ENCODE measurements around the gene ATP6AP1.

The ATP6AP1 gene

DNA sequence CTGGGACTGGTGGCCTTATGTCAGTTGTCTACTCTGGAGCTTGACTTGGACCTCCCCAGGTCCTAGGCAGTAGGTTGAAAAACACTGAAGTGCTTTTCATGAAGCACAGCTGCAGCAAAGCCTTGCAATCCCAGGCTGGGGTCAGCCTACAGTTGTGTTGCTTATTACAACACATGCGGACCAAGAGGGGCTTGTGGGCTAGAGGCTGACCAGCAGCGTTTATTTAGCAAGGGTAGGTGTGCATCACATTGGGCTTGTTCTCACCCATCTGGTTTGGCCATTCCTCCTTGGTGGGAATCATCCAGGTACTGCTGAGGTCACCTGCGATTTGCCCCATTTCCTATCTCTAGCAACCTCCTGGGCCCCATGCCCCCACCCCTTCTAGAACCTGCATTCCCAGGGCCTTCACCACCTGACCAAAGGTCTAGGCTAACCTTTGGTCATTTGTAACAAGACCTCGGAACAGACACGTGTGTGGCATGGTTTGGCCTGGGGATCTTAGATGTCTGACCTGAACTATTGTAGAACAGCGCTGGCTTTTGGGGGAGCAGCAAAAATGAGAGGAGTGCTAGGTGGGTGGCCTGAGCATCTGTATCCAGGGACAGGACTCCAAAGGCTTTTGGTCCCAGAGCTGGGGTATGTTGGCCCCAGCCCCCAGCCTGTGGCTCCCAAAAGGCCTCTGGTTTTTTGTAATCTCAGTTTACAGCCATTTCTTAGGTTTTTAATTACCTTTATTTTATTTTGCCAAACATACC, 27.3 kb upstream of the ATP6AP1 start:
- H3K36me3 ChIP-seq (ENCODE audit: insufficient read depth, low read length): peaks cover 13% of the 10 kb centered on the region
- H3K9ac ChIP-seq (ENCODE audit: low read length): no peak overlapping the region
- no peak overlapping the region for H3K4me3 ChIP-seq (ENCODE audit: low read depth in 1 of 2, low read length in 2 of 2)
- no peak overlapping the region for H3K27ac ChIP-seq (ENCODE audit: low read depth, low read length)
- peaks cover 0 to 8% of the 10 kb centered on the region in 2 donors for H3K27me3 ChIP-seq (ENCODE audit: control insufficient read depth in 1 of 2, insufficient read depth in 2 of 2, low read length in 2 of 2)
- peaks cover 13% of the 10 kb centered on the region for H3K4me1 ChIP-seq (ENCODE audit: insufficient read depth, low read length)
- H3K9me3 ChIP-seq (ENCODE audit: low read length): no peaks in the 10 kb centered on the region

DNA sequence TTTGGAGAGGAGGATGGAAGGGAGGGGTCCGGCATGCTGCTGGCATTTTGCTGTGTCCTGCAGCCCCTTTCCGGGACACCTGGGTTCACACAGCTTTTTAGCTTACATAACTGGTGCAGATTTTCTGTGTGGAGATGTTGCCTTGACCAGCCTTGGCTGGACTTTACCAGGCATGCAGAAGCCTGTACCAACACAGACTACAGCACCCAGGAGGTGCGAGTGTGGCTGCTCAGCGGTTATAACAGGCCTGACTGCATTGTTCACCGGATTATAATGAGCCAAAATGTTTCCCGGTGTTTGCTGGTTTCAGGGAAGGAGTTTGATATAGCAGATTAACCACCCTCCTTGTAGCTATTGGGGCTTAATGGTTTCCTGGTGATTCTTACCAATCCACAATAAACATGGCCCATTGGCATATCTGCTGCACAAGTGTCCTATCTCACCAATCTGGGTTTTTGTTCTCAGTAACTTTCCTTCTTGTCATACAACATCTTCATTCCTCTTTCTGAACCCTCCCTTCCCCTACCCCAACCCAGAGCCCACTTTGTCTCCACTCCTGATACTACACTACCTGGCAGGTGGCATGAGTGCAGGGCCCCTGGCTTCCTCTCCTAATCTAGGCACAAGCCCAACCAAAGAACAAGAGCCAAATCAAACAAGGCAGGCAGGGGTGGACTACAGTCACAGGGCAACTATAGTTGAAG, 26.4 kb upstream of the ATP6AP1 start:
- H3K36me3 ChIP-seq (ENCODE audit: insufficient read depth, low read length): peaks cover 13% of the 10 kb centered on the region
- H3K4me1 ChIP-seq (ENCODE audit: insufficient read depth, low read length): peaks cover 13% of the 10 kb centered on the region
- H3K27ac ChIP-seq (ENCODE audit: low read depth, low read length): no peak overlapping the region
- H3K9me3 ChIP-seq (ENCODE audit: low read length): no peaks in the 10 kb centered on the region
- no peak overlapping the region for H3K9ac ChIP-seq (ENCODE audit: low read length)
- H3K27me3 ChIP-seq (ENCODE audit: control insufficient read depth in 1 of 2, insufficient read depth in 2 of 2, low read length in 2 of 2): peaks cover 0 to 8% of the 10 kb centered on the region in 2 donors
- H3K4me3 ChIP-seq (ENCODE audit: low read depth in 1 of 2, low read length in 2 of 2): no peak overlapping the region

DNA sequence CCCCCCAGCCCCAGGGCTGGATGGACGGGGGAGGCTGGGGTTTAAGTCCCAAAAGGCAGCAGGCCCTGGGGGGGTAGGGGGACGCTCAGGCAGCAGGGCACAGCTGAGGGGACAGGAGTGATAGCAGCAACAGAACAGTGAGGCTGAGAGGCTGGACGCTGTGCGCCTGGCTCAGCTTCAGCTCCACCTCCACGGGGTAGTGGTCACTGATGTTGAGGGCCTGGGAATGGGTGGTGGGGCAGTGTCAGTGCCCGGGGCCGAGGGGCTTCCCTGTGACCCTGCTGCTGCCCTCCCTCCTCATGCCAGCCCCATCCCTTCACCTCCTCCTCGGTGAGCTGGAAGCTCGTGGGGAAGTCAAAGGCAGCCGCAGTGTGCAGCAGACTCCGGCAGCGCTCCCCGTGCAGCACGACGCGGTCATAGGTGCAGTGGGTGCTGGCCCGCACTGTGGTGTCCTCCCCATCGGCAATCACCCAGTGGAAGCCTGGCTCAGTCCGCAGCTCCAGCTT, 25.8 kb upstream of the ATP6AP1 start:
- Histone ChIP-seq H3K36me3 (ENCODE audit: insufficient read depth, low read length) (peaks cover 13% of the 10 kb centered on the region), H3K27me3 (ENCODE audit: control insufficient read depth in 1 of 2, insufficient read depth in 2 of 2, low read length in 2 of 2) (peaks cover 0 to 8% of the 10 kb centered on the region in 2 donors), H3K4me3 (ENCODE audit: low read depth in 1 of 2, low read length in 2 of 2) (no peak overlapping the region), H3K9ac (ENCODE audit: low read length) (no peak overlapping the region), H3K9me3 (ENCODE audit: low read length) (no peaks in the 10 kb centered on the region), H3K4me1 (ENCODE audit: insufficient read depth, low read length) (peaks cover 13% of the 10 kb centered on the region), H3K27ac (ENCODE audit: low read depth, low read length) (no peak overlapping the region)

DNA sequence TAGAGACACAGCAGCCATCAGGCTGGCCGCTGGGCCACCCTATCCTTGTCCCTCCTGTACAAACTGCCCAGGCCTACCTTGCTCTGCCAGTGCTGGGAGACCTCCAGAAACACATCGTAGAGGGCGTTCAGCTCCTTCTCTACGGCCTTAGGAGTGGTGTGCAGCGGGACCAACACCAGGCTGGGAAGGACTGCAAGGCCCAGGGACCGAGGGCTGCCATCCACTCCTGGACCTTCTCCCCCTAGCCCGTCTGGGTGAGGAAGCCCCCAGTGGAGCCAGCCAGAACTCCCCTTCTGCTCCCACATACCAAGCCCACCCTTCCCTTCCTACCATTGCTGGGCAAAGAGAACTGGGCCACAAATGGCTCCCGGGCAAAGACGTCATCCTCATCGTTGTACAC, 25.3 kb upstream of the ATP6AP1 start:
- Histone ChIP-seq H3K9me3 (ENCODE audit: low read length) (no peaks in the 10 kb centered on the region), H3K4me1 (ENCODE audit: insufficient read depth, low read length) (peaks cover 13% of the 10 kb centered on the region), H3K36me3 (ENCODE audit: insufficient read depth, low read length) (peaks cover 13% of the 10 kb centered on the region), H3K27me3 (ENCODE audit: control insufficient read depth in 1 of 2, insufficient read depth in 2 of 2, low read length in 2 of 2) (peaks cover 0 to 8% of the 10 kb centered on the region in 2 donors), H3K4me3 (ENCODE audit: low read depth in 1 of 2, low read length in 2 of 2) (no peak overlapping the region), H3K27ac (ENCODE audit: low read depth, low read length) (no peak overlapping the region), H3K9ac (ENCODE audit: low read length) (no peak overlapping the region)

DNA sequence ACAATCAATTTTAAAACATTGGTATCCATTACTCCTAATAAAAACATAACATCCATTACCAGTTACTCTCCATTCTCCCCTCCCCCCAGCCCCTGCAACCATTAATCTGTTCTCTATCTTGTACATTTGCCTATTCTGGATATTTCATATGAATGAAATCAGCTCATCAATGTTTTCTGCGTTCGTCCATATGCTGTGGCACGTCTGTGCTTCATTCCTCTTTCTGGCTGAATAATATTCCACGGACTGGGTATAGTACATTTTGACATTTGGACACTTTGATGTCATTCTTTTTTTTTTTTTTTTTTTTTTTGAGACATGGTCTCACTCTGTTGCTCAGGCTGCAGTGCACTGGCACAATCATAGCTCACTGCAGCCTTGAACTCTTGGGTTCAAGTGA, 24.6 kb upstream of the ATP6AP1 start:
- Histone ChIP-seq H3K4me1 (ENCODE audit: insufficient read depth, low read length) (peaks cover 13% of the 10 kb centered on the region), H3K36me3 (ENCODE audit: insufficient read depth, low read length) (peaks cover 13% of the 10 kb centered on the region), H3K27ac (ENCODE audit: low read depth, low read length) (no peak overlapping the region), H3K27me3 (ENCODE audit: control insufficient read depth in 1 of 2, insufficient read depth in 2 of 2, low read length in 2 of 2) (peaks cover 0 to 5% of the 10 kb centered on the region in 2 donors), H3K9ac (ENCODE audit: low read length) (no peak overlapping the region), H3K4me3 (ENCODE audit: low read depth in 1 of 2, low read length in 2 of 2) (no peak overlapping the region), H3K9me3 (ENCODE audit: low read length) (no peaks in the 10 kb centered on the region)

DNA sequence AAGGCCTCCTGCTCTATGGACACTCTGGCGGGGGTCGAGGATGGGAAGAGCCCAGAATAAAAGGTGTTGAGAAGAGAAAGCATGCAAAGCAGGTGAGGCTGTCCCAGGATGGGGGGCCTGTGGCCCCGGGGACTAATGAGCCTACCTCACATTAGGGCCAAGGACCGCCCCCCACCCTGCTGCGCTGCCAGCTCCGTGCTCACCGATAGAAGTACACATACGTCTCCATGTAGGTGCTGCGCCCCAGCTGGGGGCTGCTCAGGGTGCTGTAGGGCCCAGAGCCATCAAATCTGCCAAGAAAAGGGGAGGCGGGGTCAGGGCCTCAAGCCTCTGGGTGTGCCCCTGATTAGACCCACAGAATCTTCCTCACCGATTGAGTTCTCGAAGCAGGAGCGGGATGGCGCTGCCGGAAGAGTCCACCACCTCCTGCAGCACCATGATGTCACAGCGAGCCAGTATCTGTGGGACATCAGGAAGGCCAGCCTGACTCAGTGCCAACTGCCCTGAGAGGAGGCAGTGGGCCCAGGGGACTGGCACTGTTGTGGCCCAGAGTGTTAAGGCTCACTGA, 23.8 kb upstream of the ATP6AP1 start:
- Histone ChIP-seq H3K36me3 (ENCODE audit: insufficient read depth, low read length) (peaks cover 5% of the 10 kb centered on the region), H3K9me3 (ENCODE audit: low read length) (no peaks in the 10 kb centered on the region), H3K4me3 (ENCODE audit: low read depth in 1 of 2, low read length in 2 of 2) (no peak overlapping the region), H3K4me1 (ENCODE audit: insufficient read depth, low read length) (peaks cover 6% of the 10 kb centered on the region), H3K27me3 (ENCODE audit: control insufficient read depth in 1 of 2, insufficient read depth in 2 of 2, low read length in 2 of 2) (peaks cover 0 to 5% of the 10 kb centered on the region in 2 donors), H3K27ac (ENCODE audit: low read depth, low read length) (no peak overlapping the region), H3K9ac (ENCODE audit: low read length) (no peak overlapping the region)

DNA sequence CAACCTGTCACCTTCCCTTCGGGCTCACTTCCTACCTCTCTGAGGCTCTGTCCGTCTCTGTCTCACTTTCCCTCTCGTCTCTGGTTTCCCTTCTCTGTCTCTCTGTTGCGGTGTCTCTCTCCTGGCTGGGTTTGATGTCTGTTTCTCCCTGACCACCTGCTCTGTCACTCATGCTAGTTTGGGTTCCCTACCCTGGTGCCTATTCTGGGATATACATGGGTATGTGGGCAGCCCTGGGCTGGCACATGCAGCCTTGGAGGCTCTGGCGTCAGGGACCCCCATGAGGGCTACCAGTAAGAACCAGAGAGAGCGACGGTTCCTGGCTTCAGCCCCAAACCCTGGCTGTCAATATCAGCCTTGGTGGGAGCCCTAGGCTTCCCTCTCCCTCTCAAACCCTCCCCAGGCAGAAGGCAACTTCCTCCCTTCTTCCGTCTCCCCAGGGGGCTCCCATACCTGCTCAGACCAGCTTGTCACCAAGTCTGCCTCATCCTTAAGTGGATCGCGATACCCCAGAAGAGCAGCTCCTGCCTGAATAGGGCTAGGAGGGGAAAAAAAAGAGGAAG, 19.7 kb upstream of the ATP6AP1 start:
- H3K9me3 ChIP-seq (ENCODE audit: low read length): no peaks in the 10 kb centered on the region
- no peak overlapping the region for H3K27ac ChIP-seq (ENCODE audit: low read depth, low read length)
- H3K4me3 ChIP-seq (ENCODE audit: low read depth in 1 of 2, low read length in 2 of 2): peak overlapping the region in 1 of 2 donors; percentile 18
- H3K36me3 ChIP-seq (ENCODE audit: insufficient read depth, low read length): no peaks in the 10 kb centered on the region
- H3K4me1 ChIP-seq (ENCODE audit: insufficient read depth, low read length): peaks cover 11% of the 10 kb centered on the region
- no peak overlapping the region for H3K9ac ChIP-seq (ENCODE audit: low read length)
- peaks cover 0 to 11% of the 10 kb centered on the region in 2 donors for H3K27me3 ChIP-seq (ENCODE audit: control insufficient read depth in 1 of 2, insufficient read depth in 2 of 2, low read length in 2 of 2)

DNA sequence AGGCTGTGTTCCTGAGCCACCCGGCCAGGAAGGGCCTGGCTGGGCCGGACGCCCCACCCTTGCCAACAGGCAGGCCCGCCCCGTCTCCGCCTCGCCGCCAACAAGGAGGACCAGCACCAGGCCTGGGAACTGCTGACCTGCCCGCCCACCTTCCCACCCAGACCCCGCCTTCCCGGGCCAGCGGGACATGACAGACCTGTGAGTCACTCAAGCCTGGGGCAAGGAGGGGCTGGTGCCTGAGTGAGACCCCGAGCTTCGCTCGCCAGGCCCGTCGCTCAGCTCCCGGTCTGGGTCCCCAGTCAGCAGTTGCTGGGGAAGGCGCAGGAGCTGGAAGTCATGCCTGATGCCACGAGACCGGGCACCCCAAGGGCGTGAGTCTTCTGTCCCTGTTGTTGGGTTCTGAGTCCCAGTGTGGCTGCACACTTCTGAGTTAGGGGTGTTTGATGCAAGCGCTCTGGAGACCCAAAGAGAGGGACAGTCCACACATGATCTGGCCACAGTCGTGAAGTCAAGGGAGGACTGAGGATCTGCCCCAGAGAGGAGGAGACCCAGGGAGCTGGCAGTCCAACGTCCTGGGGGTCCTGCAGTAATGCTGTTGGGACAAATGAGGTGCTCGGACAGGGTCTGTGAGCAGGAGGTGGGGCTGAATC, 19.1 kb upstream of the ATP6AP1 start, which contains the start of gene DNASE1L1:
DNASE1L1 (minus strand) TSS at position 33 of the 650 bp plus-strand sequence. CDS start 3,686 bp downstream, outside the sequence.
- H3K9me3 ChIP-seq (ENCODE audit: low read length): no peaks in the 10 kb centered on the region
- peak within 1 kb of the TSS in 1 of 2 donors; percentile 18 for H3K4me3 ChIP-seq (ENCODE audit: low read depth in 1 of 2, low read length in 2 of 2)
- H3K27ac ChIP-seq (ENCODE audit: low read depth, low read length): no peak within 1 kb of the TSS
- H3K9ac ChIP-seq (ENCODE audit: low read length): no peak within 1 kb of the TSS
- H3K36me3 ChIP-seq (ENCODE audit: insufficient read depth, low read length): no peaks in the 10 kb centered on the region
- H3K27me3 ChIP-seq (ENCODE audit: control insufficient read depth in 1 of 2, insufficient read depth in 2 of 2, low read length in 2 of 2): peaks cover 0 to 9% of the 10 kb centered on the region in 2 donors
- H3K4me1 ChIP-seq (ENCODE audit: insufficient read depth, low read length): peaks cover 11% of the 10 kb centered on the region

DNA sequence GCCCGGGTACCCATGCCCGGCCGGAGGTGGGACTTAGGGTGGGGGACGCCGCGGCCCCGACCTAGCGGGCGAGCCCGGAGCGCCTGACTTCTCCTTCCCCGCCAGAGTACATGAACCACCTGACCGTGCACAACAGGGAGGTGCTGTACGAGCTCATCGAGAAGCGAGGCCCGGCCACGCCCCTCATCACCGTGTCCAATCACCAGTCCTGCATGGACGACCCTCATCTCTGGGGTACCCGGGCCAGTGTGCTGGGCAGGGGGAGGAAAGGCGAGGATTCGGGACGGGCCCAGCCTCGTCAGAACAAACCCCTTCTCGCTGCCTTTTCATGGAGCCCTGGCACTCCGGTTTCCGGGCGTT, 16.5 kb upstream of the ATP6AP1 start:
- Histone ChIP-seq H3K4me3 (ENCODE audit: low read depth in 1 of 2, low read length in 2 of 2) (peak overlapping the region; percentile 50 to 54), H3K4me1 (ENCODE audit: insufficient read depth, low read length) (peaks cover 11% of the 10 kb centered on the region), H3K9me3 (ENCODE audit: low read length) (no peaks in the 10 kb centered on the region), H3K27me3 (ENCODE audit: control insufficient read depth in 1 of 2, insufficient read depth in 2 of 2, low read length in 2 of 2) (peaks cover 0 to 6% of the 10 kb centered on the region in 2 donors), H3K36me3 (ENCODE audit: insufficient read depth, low read length) (no peaks in the 10 kb centered on the region), H3K9ac (ENCODE audit: low read length) (no peak overlapping the region), H3K27ac (ENCODE audit: low read depth, low read length) (peak overlapping the region; percentile 72)

DNA sequence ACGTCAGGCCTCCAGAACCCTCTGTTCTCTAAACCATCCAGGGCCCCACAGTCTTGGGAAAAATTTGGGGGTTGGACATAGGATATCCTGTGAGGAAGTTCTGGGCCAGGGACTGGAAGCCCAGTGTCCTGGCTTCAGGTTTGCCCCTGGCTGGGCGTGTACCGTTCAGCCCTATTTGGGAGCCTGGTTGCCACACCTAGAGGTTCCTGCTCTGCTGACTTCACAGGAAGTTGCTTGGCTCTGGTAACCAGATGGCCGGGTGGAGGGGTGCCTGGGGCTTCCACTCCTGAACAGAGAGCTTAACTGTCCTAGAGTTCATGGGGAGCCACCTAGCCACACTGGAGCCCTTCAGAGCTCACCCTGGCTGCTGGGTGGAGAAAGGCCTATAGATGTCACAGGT, 16.0 kb upstream of the ATP6AP1 start:
- H3K36me3 ChIP-seq (ENCODE audit: insufficient read depth, low read length): no peaks in the 10 kb centered on the region
- no peak overlapping the region for H3K9ac ChIP-seq (ENCODE audit: low read length)
- peak overlapping the region; percentile 72 for H3K27ac ChIP-seq (ENCODE audit: low read depth, low read length)
- H3K4me1 ChIP-seq (ENCODE audit: insufficient read depth, low read length): peaks cover 11% of the 10 kb centered on the region
- H3K27me3 ChIP-seq (ENCODE audit: control insufficient read depth in 1 of 2, insufficient read depth in 2 of 2, low read length in 2 of 2): peaks cover 0 to 6% of the 10 kb centered on the region in 2 donors
- peak overlapping the region in 1 of 2 donors; percentile 50 for H3K4me3 ChIP-seq (ENCODE audit: low read depth in 1 of 2, low read length in 2 of 2)
- H3K9me3 ChIP-seq (ENCODE audit: low read length): no peaks in the 10 kb centered on the region

DNA sequence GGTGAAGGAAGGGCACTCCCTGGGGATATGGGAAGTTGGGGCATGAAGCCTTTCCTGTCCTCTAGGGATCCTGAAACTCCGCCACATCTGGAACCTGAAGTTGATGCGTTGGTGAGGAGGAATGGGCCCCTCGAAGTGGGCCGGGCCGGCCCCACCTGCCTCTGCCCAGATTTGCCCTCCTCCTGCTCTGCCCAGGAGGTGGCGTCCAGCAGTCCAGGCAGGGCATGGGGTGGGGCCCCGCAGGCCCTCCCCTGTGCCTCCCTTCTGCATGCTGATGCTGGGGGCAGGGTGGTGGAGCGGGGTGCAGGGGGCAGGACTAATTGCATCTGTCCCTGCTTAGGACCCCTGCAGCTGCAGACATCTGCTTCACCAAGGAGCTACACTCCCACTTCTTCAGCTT, 15.3 kb upstream of the ATP6AP1 start:
- Histone ChIP-seq H3K27me3 (ENCODE audit: control insufficient read depth in 1 of 2, insufficient read depth in 2 of 2, low read length in 2 of 2) (peaks cover 0 to 6% of the 10 kb centered on the region in 2 donors), H3K9ac (ENCODE audit: low read length) (no peak overlapping the region), H3K4me3 (ENCODE audit: low read depth in 1 of 2, low read length in 2 of 2) (no peak overlapping the region), H3K9me3 (ENCODE audit: low read length) (no peaks in the 10 kb centered on the region), H3K36me3 (ENCODE audit: insufficient read depth, low read length) (no peaks in the 10 kb centered on the region), H3K4me1 (ENCODE audit: insufficient read depth, low read length) (peaks cover 11% of the 10 kb centered on the region), H3K27ac (ENCODE audit: low read depth, low read length) (no peak overlapping the region)

All from muscle layer of colon (tissue), 2 donors.